CD4-positive, alpha-beta T cell (primary cell): ENCODE results near the gene PPP1R9A. TPM values are rescaled to one million over a fixed set of nuclear protein-coding genes. Genes with fewer than 3 reads are reported as not detected.

Experiments used
- ATAC-seq: fragments of 200-7000 bp; cut with Tn5 transposase; one replicate; pipeline ENCODE4 v1.10.0; 2022; ENCODE audit warnings: mild to moderate bottlenecking; ENCODE audit not compliant: poor library complexity
- CTCF ChIA-PET: fragments of 350-600 bp; sonication (Branson Sonifier 250); formaldehyde crosslinking; loops from one replicate; lab custom pipeline; 2021; ENCODE audit warnings: antibody characterized with exemption, inconsistent platforms; lab: Charles Lee
- POLR2A ChIA-PET: fragments of 350-600 bp; sonication (Branson Sonifier 250); formaldehyde crosslinking; loops from one replicate; lab custom pipeline; 2021; ENCODE audit warnings: antibody characterized with exemption, inconsistent platforms; lab: Charles Lee
- DNase-seq, 14 experiments: peaks; one replicate each; pipeline ENCODE4 v3.0.0-alpha.2; 2013 to 2020; ENCODE audit warnings: mixed read lengths in 2 of 14
- H3K27ac ChIP-seq, 2 donors: one replicate each; pipeline versions ENCODE4 v1.5.1 to v1.7.0; 2013; ENCODE audit warnings: low read length in 2 of 2, low read depth in 1 of 2, mild to moderate bottlenecking in 1 of 2
- H3K27me3 ChIP-seq, 2 experiments: 1 replicate in 1 of 2; 2 replicates in 1 of 2; pipeline versions ENCODE4 v1.6.1 to v1.7.0; 2013; ENCODE audit warnings: low read length in 2 of 2, control low read depth in 1 of 2, mild to moderate bottlenecking in 1 of 2, moderate library complexity in 1 of 2; ENCODE audit not compliant: insufficient read depth in 2 of 2, control insufficient read depth in 1 of 2
- H3K36me3 ChIP-seq: one replicate; pipeline ENCODE4 v1.6.1; 2013; ENCODE audit warnings: low read length, control low read depth; ENCODE audit not compliant: insufficient read depth
- H3K4me1 ChIP-seq: one replicate; pipeline ENCODE4 v1.6.1; 2013; ENCODE audit warnings: low read length, control low read depth; ENCODE audit not compliant: insufficient read depth
- H3K4me3 ChIP-seq: one replicate; pipeline ENCODE4 v1.5.1; 2013; ENCODE audit warnings: mild to moderate bottlenecking, low read length, moderate library complexity
- H3K9me3 ChIP-seq, 2 experiments: 1 replicate in 1 of 2; 2 replicates in 1 of 2; pipeline versions ENCODE4 v1.6.1 to v1.7.0; 2013; ENCODE audit warnings: low read length in 2 of 2, mild to moderate bottlenecking in 2 of 2, control low read depth in 1 of 2, moderate library complexity in 1 of 2; ENCODE audit not compliant: control insufficient read depth in 1 of 2, insufficient read depth in 1 of 2
- H3K27ac Mint-ChIP-seq: one replicate; pipeline ENCODE4 v1.8.0; 2020; ENCODE audit warnings: mixed read lengths
- H3K27me3 Mint-ChIP-seq: one replicate; pipeline ENCODE4 v1.8.0; 2021; ENCODE audit warnings: mixed read lengths
- H3K36me3 Mint-ChIP-seq: one replicate; pipeline ENCODE4 v1.8.0; 2021; ENCODE audit warnings: low read depth, mixed read lengths
- H3K4me1 Mint-ChIP-seq: one replicate; pipeline ENCODE4 v1.8.0; 2021; ENCODE audit warnings: low read depth, mixed read lengths
- H3K4me3 Mint-ChIP-seq: one replicate; pipeline ENCODE4 v1.8.0; 2020; ENCODE audit warnings: mild to moderate bottlenecking, mixed read lengths
- H3K9me3 Mint-ChIP-seq: one replicate; pipeline ENCODE4 v1.8.0; 2020; ENCODE audit warnings: mixed read lengths
- intact Hi-C, 2 experiments: fragments of 100-400 bp; cut with DNase I in 1 of 2; cut with micrococcal nuclease in 1 of 2; formaldehyde crosslinking; loops; one replicate each; pipeline versions ENCODE4 v1.15.1 to v1.9.0; 2023 to 2025; cut with DNase I, micrococcal nuclease
- total RNA-seq, 174 experiments: library from RNA in 2 of 174; stranded (reverse) in 2 of 174; gene quantifications; one replicate each; pipeline ENCODE4 v1.2.3 and lab custom pipeline; 2021 to 2026
- TF ChIP-seq, protein P1 (sequence below): fragments of 200-600 bp; IDR thresholded peaks from one replicate; pipeline ENCODE4 v1.8.0; 2022; ENCODE audit warnings: antibody characterized with exemption, mild to moderate bottlenecking

The PPP1R9A gene
- total RNA-seq, 2 experiments from 2014 or later, result not detected

DNA sequence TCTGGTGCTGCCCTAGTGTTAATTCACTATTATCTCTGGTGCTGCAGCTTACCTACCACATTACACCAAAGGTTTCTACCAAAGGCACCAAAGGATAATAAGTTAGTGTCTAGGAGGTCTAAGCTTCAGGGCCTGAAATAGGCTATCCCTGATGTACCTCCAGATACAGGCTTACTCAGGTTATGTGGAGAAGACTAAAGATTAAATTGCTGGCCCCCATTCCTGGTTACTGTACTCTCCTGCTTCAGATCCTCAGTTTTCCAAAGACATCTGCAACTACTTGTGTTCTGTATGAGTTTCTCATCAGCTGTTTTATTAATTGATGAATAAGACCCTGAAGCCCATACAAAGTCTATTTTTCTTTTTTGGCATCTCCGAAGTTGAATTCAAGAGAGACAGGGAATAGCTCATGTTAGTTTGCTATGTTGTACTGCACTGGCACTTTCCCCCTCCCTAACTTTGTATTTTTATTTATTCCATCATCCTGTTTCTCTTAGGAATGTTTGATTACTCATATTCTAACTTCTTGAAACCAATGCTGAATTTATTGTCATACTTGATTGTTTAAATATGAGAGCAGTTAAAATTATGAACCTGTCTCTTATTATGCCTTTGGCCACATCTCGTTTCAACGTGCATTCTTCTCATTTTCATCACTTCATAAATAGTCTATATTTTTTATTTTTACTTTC, 331.0 kb downstream of the PPP1R9A start:
- CTCF ChIA-PET, result no interaction called here
- ATAC-seq, result no peak
- no peak overlapping the region for H3K27ac Mint-ChIP-seq

DNA sequence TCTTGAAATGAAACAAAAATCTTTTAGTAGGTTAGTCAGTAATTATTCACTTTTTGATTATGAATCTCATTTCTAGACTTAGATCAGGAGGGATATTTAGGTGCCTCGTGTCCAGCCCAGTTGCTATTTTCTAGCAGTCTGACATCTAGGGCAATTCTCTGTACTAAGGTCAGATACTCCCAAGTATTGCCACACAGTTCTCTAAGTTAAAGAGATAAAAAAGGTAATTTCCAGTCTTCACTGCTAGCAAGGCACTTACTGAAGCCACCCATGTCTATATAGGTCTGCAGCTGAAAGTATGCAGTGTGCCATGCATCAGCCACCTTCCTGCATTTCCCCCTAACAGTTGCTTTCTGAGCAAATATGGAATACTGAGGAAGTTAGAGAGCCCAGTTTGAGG, 333.5 kb downstream of the PPP1R9A start:
- no peaks in the 10 kb centered on the region for H3K4me1 Mint-ChIP-seq
- POLR2A ChIA-PET, result no interaction called here
- H3K4me1 ChIP-seq, result no peaks in the 10 kb centered on the region
- H3K27ac ChIP-seq, result no peak overlapping the region
- no peaks in the 10 kb centered on the region for H3K36me3 Mint-ChIP-seq
- no peak for DNase-seq
- TF ChIP-seq, protein P1, sequence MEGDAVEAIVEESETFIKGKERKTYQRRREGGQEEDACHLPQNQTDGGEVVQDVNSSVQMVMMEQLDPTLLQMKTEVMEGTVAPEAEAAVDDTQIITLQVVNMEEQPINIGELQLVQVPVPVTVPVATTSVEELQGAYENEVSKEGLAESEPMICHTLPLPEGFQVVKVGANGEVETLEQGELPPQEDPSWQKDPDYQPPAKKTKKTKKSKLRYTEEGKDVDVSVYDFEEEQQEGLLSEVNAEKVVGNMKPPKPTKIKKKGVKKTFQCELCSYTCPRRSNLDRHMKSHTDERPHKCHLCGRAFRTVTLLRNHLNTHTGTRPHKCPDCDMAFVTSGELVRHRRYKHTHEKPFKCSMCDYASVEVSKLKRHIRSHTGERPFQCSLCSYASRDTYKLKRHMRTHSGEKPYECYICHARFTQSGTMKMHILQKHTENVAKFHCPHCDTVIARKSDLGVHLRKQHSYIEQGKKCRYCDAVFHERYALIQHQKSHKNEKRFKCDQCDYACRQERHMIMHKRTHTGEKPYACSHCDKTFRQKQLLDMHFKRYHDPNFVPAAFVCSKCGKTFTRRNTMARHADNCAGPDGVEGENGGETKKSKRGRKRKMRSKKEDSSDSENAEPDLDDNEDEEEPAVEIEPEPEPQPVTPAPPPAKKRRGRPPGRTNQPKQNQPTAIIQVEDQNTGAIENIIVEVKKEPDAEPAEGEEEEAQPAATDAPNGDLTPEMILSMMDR, result no peak
- H3K27ac Mint-ChIP-seq, result no peak overlapping the region
- CTCF ChIA-PET, result no interaction called here
- no peaks in the 10 kb centered on the region for H3K36me3 ChIP-seq
- no peak for ATAC-seq
- H3K27me3 Mint-ChIP-seq, result no peaks in the 10 kb centered on the region
- no peaks in the 10 kb centered on the region for H3K9me3 ChIP-seq
- H3K4me3 Mint-ChIP-seq, result no peak overlapping the region
- no peaks in the 10 kb centered on the region for H3K9me3 Mint-ChIP-seq
- no peaks in the 10 kb centered on the region for H3K27me3 ChIP-seq
- H3K4me3 ChIP-seq, result no peak overlapping the region
- intact Hi-C loops, result no loop called here

More for the DNA sequence above, 331.0 kb downstream of the PPP1R9A start:
- Histone ChIP-seq H3K4me1 (no peaks in the 10 kb centered on the region), H3K36me3 (no peaks in the 10 kb centered on the region), H3K9me3 (no peaks in the 10 kb centered on the region), H3K27me3 (no peaks in the 10 kb centered on the region), H3K4me3 (no peak overlapping the region), H3K27ac (no peak overlapping the region)
- H3K27me3 Mint-ChIP-seq, result no peaks in the 10 kb centered on the region
- no peaks in the 10 kb centered on the region for H3K36me3 Mint-ChIP-seq
- DNase-seq, result no peak
- H3K9me3 Mint-ChIP-seq, result no peaks in the 10 kb centered on the region
- intact Hi-C loops, result no loop called here
- TF ChIP-seq, protein P1, result no peak
- POLR2A ChIA-PET, result no interaction called here
- no peaks in the 10 kb centered on the region for H3K4me1 Mint-ChIP-seq
- H3K4me3 Mint-ChIP-seq, result no peak overlapping the region

DNA sequence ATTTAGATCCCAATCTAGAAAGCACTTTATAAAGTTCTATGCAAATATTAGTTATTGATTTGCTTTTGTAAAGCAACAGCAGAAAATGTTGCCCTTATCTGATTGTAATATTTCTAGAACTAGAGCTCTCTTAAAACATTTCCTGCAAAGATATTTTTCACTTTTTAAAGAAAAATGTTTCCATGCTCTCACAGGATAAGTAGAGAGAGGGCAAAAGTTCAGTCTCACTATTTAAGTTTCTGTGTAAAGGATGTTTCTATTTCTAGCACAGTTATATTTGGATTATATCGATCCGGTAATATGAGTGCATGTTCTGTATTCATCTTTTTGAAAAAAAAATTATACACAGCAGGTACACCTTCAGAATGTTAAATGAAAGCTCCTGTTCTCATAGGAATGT, 334.9 kb downstream of the PPP1R9A start:
- no peak overlapping the region for H3K4me3 ChIP-seq
- ATAC-seq, result no peak
- no peaks in the 10 kb centered on the region for H3K27me3 ChIP-seq
- H3K36me3 ChIP-seq, result no peaks in the 10 kb centered on the region
- POLR2A ChIA-PET, result no interaction called here
- intact Hi-C loops, result no loop called here
- H3K9me3 ChIP-seq, result no peaks in the 10 kb centered on the region
- no peak for DNase-seq
- Mint-ChIP-seq H3K4me3 (no peak overlapping the region), H3K27me3 (no peaks in the 10 kb centered on the region), H3K9me3 (no peaks in the 10 kb centered on the region), H3K27ac (no peak overlapping the region), H3K36me3 (no peaks in the 10 kb centered on the region), H3K4me1 (no peaks in the 10 kb centered on the region)
- no peaks in the 10 kb centered on the region for H3K4me1 ChIP-seq
- no peak overlapping the region for H3K27ac ChIP-seq
- TF ChIP-seq, protein P1, result no peak
- CTCF ChIA-PET, result interaction anchor here (1.4 kb wide), 1 partner anchor 24 kb away, joined by 3 read pairs; no protein-coding TSS in a partner anchor
